Body of pancreas (tissue), 4 donors: Measurements from ENCODE around the gene ACTL8.

Experiments
- CTCF ChIP-seq, 7 experiments: fragments of 450-650 bp in 4 of 7; fragments of 200-600 bp in 3 of 7; sonication (generic) in 3 of 7; IDR thresholded peaks; one replicate each; pipeline ENCODE4 v1.5.1; 2016 to 2019; ENCODE audit warnings: antibody characterized with exemption in 7 of 7
- POLR2A ChIP-seq, 3 donors: fragments of 450-650 bp; IDR thresholded peaks; one replicate each; pipeline ENCODE4 v1.6.1; 2016; ENCODE audit warnings: antibody characterized with exemption in 3 of 3, mild to moderate bottlenecking in 2 of 3

- TF ChIP-seq CTCF (IDR thresholded peaks at IDR 0.05) (no peak), POLR2A (IDR thresholded peaks at IDR 0.05) (no peak)
Observed at GRCh38 chr1:17845583-17845982, 90.5 kb downstream of the ACTL8 start.
